ENCODE results near the gene CUX1. TPM values are rescaled to one million over a fixed set of nuclear protein-coding genes. Genes with fewer than 3 reads are reported as not detected.
A peak's percentile ranks its signal among the peaks of the same experiment; 100 is the strongest.

The CUX1 gene
- total RNA-seq, 1 experiment from 2014 or later = 53.5 TPM

DNA sequence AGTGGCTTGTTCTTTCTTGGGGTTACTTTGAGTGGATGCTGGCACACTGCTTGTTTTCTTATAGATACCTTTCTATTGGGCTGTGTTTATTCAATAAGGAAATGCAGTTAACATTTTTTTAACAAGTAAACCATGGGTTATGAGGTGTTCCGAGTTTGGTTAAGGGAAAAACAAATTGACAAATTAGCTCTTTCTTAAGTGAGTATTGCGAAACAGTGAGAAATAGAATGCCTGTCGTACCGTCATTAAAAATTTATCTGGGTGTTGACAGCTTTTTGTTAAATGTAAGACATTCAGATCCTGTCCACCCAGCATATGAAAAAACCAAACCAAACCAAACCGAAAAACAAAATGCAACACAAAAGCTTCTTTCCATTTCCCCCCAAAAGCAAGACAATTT, 6.2 kb downstream of the CUX1 start:
- H3K23me2 ChIP-seq (ENCODE audit: insufficient read length, low read depth, low read length, poor library complexity, severe bottlenecking) = no peaks in the 10 kb centered on the region
- H3K23ac ChIP-seq (ENCODE audit: insufficient read length, low read depth, low read length) = no peak overlapping the region
- peaks cover 3% of the 10 kb centered on the region for H4K20me1 ChIP-seq (ENCODE audit: control insufficient read depth, insufficient read depth, insufficient read length)
- H4K91ac ChIP-seq (ENCODE audit: insufficient read length, low read depth, low read length) = no peak overlapping the region
- Mint-ChIP-seq H3K27me3 (ENCODE audit: low read depth) (no peaks in the 10 kb centered on the region), H3K36me3 (ENCODE audit: insufficient read depth in 1 of 3, low read depth in 3 of 3) (peaks cover 1 to 6% (median 5%) of the 10 kb centered on the region in 3 experiments; a peak in 5 of 7 replicates), H3K27ac (peak overlapping the region in 2 of 3 experiments; percentile 16 to 90; a peak in 1 of 7 replicates), H3K4me3 (no peak overlapping the region), H3K9me3 (no peaks in the 10 kb centered on the region), H3K4me1 (peaks cover 69 to 71% of the 10 kb centered on the region in 2 experiments)
- H3K56ac ChIP-seq (ENCODE audit: insufficient read length, low read depth, low read length) = no peak overlapping the region
- H3K4me1 ChIP-seq (ENCODE audit: insufficient read depth, low read length) = peaks cover 8% of the 10 kb centered on the region
- 100% methylated on average over 1 of the region's 5 CpGs for WGBS (ENCODE audit: extremely low coverage, insufficient read length, low lambda C conversion rate)
- no peak overlapping the region for H2AK5ac ChIP-seq (ENCODE audit: insufficient read length, low read length)
- H3K14ac ChIP-seq (ENCODE audit: insufficient read depth, low read length) = no peak overlapping the region
- no peaks in the 10 kb centered on the region for H3K9me3 ChIP-seq (ENCODE audit: control insufficient read depth, low read depth, low read length)
- H3T11ph ChIP-seq (ENCODE audit: low read length) = no peak overlapping the region
- no peak overlapping the region for H2BK120ac ChIP-seq (ENCODE audit: low read depth, low read length, poor library complexity, severe bottlenecking)
- no peak overlapping the region for H2BK15ac ChIP-seq (ENCODE audit: low read depth, low read length)
- no peak overlapping the region for H3K4ac ChIP-seq (ENCODE audit: low read depth, low read length)
- no peak overlapping the region for H3K27ac ChIP-seq (ENCODE audit: insufficient read length, low read depth, low read length)
- H2BK5ac ChIP-seq (ENCODE audit: insufficient read length, low read length) = no peak overlapping the region
- H2BK20ac ChIP-seq (ENCODE audit: low read depth, low read length, poor library complexity, severe bottlenecking) = no peak overlapping the region
- peaks cover 66% of the 10 kb centered on the region; the same call in 1 of the 2 replicates for H3K79me2 ChIP-seq (ENCODE audit: insufficient read depth, low read length)
- H3K4me2 ChIP-seq (ENCODE audit: insufficient read depth, insufficient read length, low read length) = no peak overlapping the region
- no peak overlapping the region for H4K8ac ChIP-seq (replicated peaks; ENCODE audit: insufficient read length, low read depth, low read length)
- TF ChIP-seq, protein P1, sequence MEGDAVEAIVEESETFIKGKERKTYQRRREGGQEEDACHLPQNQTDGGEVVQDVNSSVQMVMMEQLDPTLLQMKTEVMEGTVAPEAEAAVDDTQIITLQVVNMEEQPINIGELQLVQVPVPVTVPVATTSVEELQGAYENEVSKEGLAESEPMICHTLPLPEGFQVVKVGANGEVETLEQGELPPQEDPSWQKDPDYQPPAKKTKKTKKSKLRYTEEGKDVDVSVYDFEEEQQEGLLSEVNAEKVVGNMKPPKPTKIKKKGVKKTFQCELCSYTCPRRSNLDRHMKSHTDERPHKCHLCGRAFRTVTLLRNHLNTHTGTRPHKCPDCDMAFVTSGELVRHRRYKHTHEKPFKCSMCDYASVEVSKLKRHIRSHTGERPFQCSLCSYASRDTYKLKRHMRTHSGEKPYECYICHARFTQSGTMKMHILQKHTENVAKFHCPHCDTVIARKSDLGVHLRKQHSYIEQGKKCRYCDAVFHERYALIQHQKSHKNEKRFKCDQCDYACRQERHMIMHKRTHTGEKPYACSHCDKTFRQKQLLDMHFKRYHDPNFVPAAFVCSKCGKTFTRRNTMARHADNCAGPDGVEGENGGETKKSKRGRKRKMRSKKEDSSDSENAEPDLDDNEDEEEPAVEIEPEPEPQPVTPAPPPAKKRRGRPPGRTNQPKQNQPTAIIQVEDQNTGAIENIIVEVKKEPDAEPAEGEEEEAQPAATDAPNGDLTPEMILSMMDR (conservative IDR thresholded peaks at IDR 0.05) = no peak
- no peak overlapping the region for H4K5ac ChIP-seq (ENCODE audit: insufficient read length, low read depth, low read length)
- no peak overlapping the region for H2BK12ac ChIP-seq (ENCODE audit: insufficient read length, low read depth, low read length)
- H3K18ac ChIP-seq (ENCODE audit: insufficient read length, low read depth, low read length) = no peak overlapping the region
- H3K9ac ChIP-seq (ENCODE audit: extremely low read depth, insufficient read length, low read length) = no peak overlapping the region
- peaks cover 7% of the 10 kb centered on the region for H3K79me1 ChIP-seq (ENCODE audit: insufficient read depth, low read depth, low read length, poor library complexity, severe bottlenecking)
- no peaks in the 10 kb centered on the region for H3K27me3 ChIP-seq (ENCODE audit: insufficient read depth, low read length)
- no peak for DNase-seq
- no peak overlapping the region for H2AFZ ChIP-seq (ENCODE audit: low read length)

Measured in H9 (cell line).